ENCODE results near the gene LRRN2.

GRCh38 chr1:204651843-204652421 is 33.6 kb downstream of the LRRN2 start:
- no peak for TF ChIP-seq EZH2 (IDR thresholded peaks at IDR 0.05; ENCODE audit: low read depth)
- TF ChIP-seq CTCF (conservative IDR thresholded peaks at IDR 0.05): no peak

Measured in PC-9 (cell line).